NCI-H2227 (cell line): ENCODE data around the gene ATRNL1.

ENCODE experiments used
- DNase-seq: peaks from one replicate; lab custom pipeline; 2025; ENCODE audit not compliant: unreplicated experiment; lab: John Stamatoyannopoulos, UW

Gene ATRNL1

GRCh38 chr10:115572740-115573455 lies 479.7 kb downstream of the ATRNL1 start:
- DNase-seq = no peak

GRCh38 chr10:115580239-115580638 lies 487.1 kb downstream of the ATRNL1 start:
- DNase-seq = no peak

GRCh38 chr10:115593060-115593459 lies 499.9 kb downstream of the ATRNL1 start:
- DNase-seq = no peak

- DNase-seq = no peak
Measured at GRCh38 chr10:115604627-115605026, 511.5 kb downstream of the ATRNL1 start.

- no peak for DNase-seq
Measured at GRCh38 chr10:115606086-115606485, 512.9 kb downstream of the ATRNL1 start.

GRCh38 chr10:115606741-115607140 lies 513.6 kb downstream of the ATRNL1 start:
- no peak for DNase-seq

- DNase-seq = no peak
Measured at GRCh38 chr10:115624448-115624847, 531.3 kb downstream of the ATRNL1 start.

GRCh38 chr10:115628616-115629015 lies 535.5 kb downstream of the ATRNL1 start:
- no peak for DNase-seq

- DNase-seq = no peak
Measured at GRCh38 chr10:115638246-115638645, 545.1 kb downstream of the ATRNL1 start.

GRCh38 chr10:115649217-115649616 lies 556.1 kb downstream of the ATRNL1 start:
- DNase-seq = no peak

- DNase-seq = no peak
Measured at GRCh38 chr10:115653473-115653872, 560.3 kb downstream of the ATRNL1 start.

- DNase-seq = no peak
Measured at GRCh38 chr10:115654961-115655360, 561.8 kb downstream of the ATRNL1 start.

GRCh38 chr10:115657161-115657860 lies 564.1 kb downstream of the ATRNL1 start:
- no peak for DNase-seq

GRCh38 chr10:115659616-115660015 lies 566.5 kb downstream of the ATRNL1 start:
- no peak for DNase-seq

GRCh38 chr10:115660391-115660790 lies 567.2 kb downstream of the ATRNL1 start:
- no peak for DNase-seq

GRCh38 chr10:115662422-115662821 lies 569.3 kb downstream of the ATRNL1 start:
- DNase-seq = no peak

GRCh38 chr10:115665549-115665948 lies 572.4 kb downstream of the ATRNL1 start:
- no peak for DNase-seq

- DNase-seq = no peak
Measured at GRCh38 chr10:115674496-115674895, 581.3 kb downstream of the ATRNL1 start.

- peak; percentile 17 for DNase-seq
Measured at GRCh38 chr10:115696747-115697146, 603.6 kb downstream of the ATRNL1 start.

GRCh38 chr10:115706026-115706425 lies 612.9 kb downstream of the ATRNL1 start:
- DNase-seq = no peak

GRCh38 chr10:115706488-115707076 lies 613.4 kb downstream of the ATRNL1 start:
- DNase-seq = peak; percentile 1

- DNase-seq = peak; percentile 10
Measured at GRCh38 chr10:115710136-115710535, 617.0 kb downstream of the ATRNL1 start.
